Activated naive CD8-positive, alpha-beta T cell treated with anti-CD3 and anti-CD28 coated beads, Interleukin-2, amount 10 ng/mL, durations not matched to agents 7 days and 5 days (primary cell): ENCODE data around the gene SMURF1. TPM values are rescaled to one million over a fixed set of nuclear protein-coding genes. Genes with fewer than 3 reads are reported as not detected.
A peak's percentile ranks its signal among the peaks of the same experiment; 100 is the strongest.
"Not testable (repeated sequence)": the region's sequence is repeated elsewhere in the genome, so short reads cannot be mapped to it uniquely, and the experiment has no call there.

Source experiments
- ATAC-seq: fragments of 150-1000 bp; cut with Tn5 transposase; one replicate; pipeline ENCODE4 v1.10.0; 2021; ENCODE audit warnings: low read depth, moderate library complexity
- POLR2A ChIA-PET: fragments of 350-600 bp; sonication (Branson Sonifier 250); formaldehyde crosslinking; loops from one replicate; lab custom pipeline; 2021; ENCODE audit warnings: antibody characterized with exemption; lab: Charles Lee
- DNase-seq: peaks from one replicate; pipeline ENCODE4 v3.0.0; 2021
- H3K27ac Mint-ChIP-seq: one replicate; pipeline ENCODE4 v1.8.0; 2022; ENCODE audit warnings: mild to moderate bottlenecking, mixed read lengths
- H3K27me3 Mint-ChIP-seq: one replicate; pipeline ENCODE4 v1.8.0; 2022; ENCODE audit warnings: mild to moderate bottlenecking, moderate library complexity, mixed read lengths
- H3K36me3 Mint-ChIP-seq: one replicate; pipeline ENCODE4 v1.8.0; 2021; ENCODE audit warnings: mild to moderate bottlenecking, mixed read lengths
- H3K4me1 Mint-ChIP-seq: one replicate; pipeline ENCODE4 v1.8.0; 2021; ENCODE audit warnings: mixed read lengths
- H3K4me3 Mint-ChIP-seq: one replicate; pipeline ENCODE4 v1.8.0; 2022; ENCODE audit warnings: mild to moderate bottlenecking, moderate library complexity, mixed read lengths
- H3K9me3 Mint-ChIP-seq: one replicate; pipeline ENCODE4 v1.8.0; 2021; ENCODE audit warnings: mixed read lengths
- total RNA-seq, 2 experiments: library from RNA; stranded (reverse); gene quantifications; one replicate each; pipeline ENCODE4 v1.2.3, GENCODE V29; 2021

Gene SMURF1
- total RNA-seq, 2 experiments from 2014 or later: 15.1 to 16.2 TPM

- DNase-seq: no peak
- no peak for ATAC-seq
- Mint-ChIP-seq H3K4me3 (no peak overlapping the region), H3K27ac (no peak overlapping the region), H3K4me1 (peaks cover 9% of the 10 kb centered on the region), H3K27me3 (no peaks in the 10 kb centered on the region), H3K9me3 (no peaks in the 10 kb centered on the region), H3K36me3 (peaks cover 2% of the 10 kb centered on the region)
- POLR2A ChIA-PET: no interaction called here
Observed at GRCh38 chr7:99072126-99072525, 71.8 kb downstream of the SMURF1 start.

DNA sequence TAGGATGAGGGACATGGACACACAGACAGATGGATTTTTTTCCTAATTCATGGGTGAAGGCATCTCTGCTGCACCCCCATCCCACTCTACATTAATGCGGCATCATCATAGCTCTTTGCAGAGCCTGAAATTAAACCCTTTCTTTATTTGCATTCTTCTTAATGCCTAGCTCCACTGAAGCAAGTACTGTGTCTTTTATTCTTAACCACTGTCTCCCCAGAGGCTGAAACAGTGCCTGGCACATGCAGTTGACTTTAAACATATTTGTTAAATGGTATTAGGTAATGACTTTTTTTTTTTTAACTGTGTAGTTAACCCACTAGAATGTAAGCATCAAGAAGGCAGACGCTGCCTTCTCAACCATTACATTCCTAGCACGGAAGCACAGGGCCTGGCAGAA lies 73.5 kb downstream of the SMURF1 start:
- no peaks in the 10 kb centered on the region for H3K9me3 Mint-ChIP-seq
- H3K36me3 Mint-ChIP-seq: no peaks in the 10 kb centered on the region
- H3K27me3 Mint-ChIP-seq: no peaks in the 10 kb centered on the region
- POLR2A ChIA-PET: no interaction called here
- DNase-seq: no peak
- no peak overlapping the region for H3K4me3 Mint-ChIP-seq
- no peak for ATAC-seq
- no peak overlapping the region for H3K27ac Mint-ChIP-seq
- peaks cover 2% of the 10 kb centered on the region for H3K4me1 Mint-ChIP-seq

DNA sequence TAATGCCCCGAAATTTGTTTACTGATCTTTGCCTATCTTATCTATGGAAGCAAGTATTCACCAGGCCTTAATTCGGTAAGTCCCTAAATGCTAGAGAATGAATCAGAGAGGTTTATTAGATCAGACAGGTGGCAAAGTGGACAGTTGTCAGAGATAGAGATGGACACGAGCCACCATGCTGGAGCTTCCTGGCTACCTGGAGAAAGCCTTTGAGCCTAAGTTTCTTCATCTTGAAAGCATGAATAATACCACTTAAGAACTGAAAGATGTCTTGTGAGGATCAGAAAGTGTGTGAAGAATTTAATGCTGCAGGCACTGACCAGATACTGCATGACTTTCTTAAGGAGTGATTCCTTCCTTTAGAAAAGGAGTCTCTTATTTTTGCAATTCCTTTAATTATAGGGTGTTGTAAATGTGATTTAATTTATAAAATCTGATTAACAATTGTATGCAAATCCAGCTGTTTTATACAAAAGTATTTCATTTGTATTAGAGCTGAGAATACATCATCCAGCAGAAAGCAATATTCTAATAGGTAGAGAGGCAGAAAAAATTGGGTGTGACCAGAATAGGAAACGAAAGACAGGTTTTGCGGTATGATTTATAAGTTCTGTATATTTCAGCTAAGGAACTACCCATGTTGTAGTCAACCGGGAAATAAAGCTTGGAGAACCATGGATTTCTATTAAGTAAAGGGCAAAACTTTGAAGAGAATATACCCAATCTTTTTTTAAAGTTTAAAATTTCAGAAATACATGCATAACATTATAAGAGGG lies 82.7 kb downstream of the SMURF1 start:
- H3K36me3 Mint-ChIP-seq: peaks cover 5% of the 10 kb centered on the region
- H3K4me3 Mint-ChIP-seq: no peak overlapping the region
- H3K4me1 Mint-ChIP-seq: no peaks in the 10 kb centered on the region
- H3K9me3 Mint-ChIP-seq: no peaks in the 10 kb centered on the region
- POLR2A ChIA-PET: no interaction called here
- peak overlapping the region; percentile 33 for H3K27ac Mint-ChIP-seq
- no peak for ATAC-seq
- H3K27me3 Mint-ChIP-seq: no peaks in the 10 kb centered on the region
- DNase-seq: no peak

- Mint-ChIP-seq H3K27me3 (no peaks in the 10 kb centered on the region), H3K36me3 (peaks cover 19% of the 10 kb centered on the region), H3K27ac (no peak overlapping the region), H3K4me3 (no peak overlapping the region), H3K9me3 (no peaks in the 10 kb centered on the region), H3K4me1 (no peaks in the 10 kb centered on the region)
- DNase-seq: no peak
- POLR2A ChIA-PET: no interaction called here
- ATAC-seq: no peak
Observed at GRCh38 chr7:99054781-99055180, 89.1 kb downstream of the SMURF1 start.

- Mint-ChIP-seq H3K27ac (peak overlapping the region; percentile 21), H3K36me3 (peaks cover 21% of the 10 kb centered on the region), H3K4me1 (no peaks in the 10 kb centered on the region), H3K4me3 (no peak overlapping the region), H3K27me3 (no peaks in the 10 kb centered on the region), H3K9me3 (no peaks in the 10 kb centered on the region)
- POLR2A ChIA-PET: no interaction called here
- ATAC-seq (no peak), DNase-seq (no peak)
Observed at GRCh38 chr7:99050971-99051370, 92.9 kb downstream of the SMURF1 start.

DNA sequence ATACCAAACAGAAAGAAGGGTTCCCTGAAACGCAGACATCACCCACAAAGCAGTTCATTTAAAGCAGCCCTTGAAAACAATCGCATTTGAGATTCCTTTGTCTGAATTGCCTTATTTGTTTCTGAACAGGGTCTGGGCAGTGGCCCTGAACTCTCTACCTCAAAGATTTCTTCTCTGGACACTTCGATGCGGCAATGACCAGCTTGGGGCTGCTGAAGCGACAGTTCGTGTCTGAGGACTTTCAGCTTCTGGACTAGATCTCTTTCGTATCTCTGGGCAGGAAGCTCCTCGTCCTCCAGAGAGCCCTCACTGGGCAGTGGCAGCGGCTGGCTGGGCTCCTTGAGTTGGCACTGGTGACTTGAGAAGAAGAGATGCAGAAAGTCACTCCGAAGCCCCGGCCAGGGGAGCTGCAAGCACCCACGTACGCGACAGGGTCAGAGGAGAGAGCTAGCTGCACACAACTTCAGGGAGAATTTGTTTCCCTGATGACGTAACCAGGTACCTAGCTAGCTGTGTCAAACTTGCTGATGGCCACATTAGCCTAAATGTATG lies 96.3 kb downstream of the SMURF1 start:
- no peaks in the 10 kb centered on the region for H3K27me3 Mint-ChIP-seq
- H3K27ac Mint-ChIP-seq: no peak overlapping the region
- POLR2A ChIA-PET: no interaction called here
- DNase-seq: no peak
- no peak overlapping the region for H3K4me3 Mint-ChIP-seq
- H3K9me3 Mint-ChIP-seq: no peaks in the 10 kb centered on the region
- H3K36me3 Mint-ChIP-seq: peaks cover 25% of the 10 kb centered on the region
- no peak for ATAC-seq
- no peaks in the 10 kb centered on the region for H3K4me1 Mint-ChIP-seq

DNA sequence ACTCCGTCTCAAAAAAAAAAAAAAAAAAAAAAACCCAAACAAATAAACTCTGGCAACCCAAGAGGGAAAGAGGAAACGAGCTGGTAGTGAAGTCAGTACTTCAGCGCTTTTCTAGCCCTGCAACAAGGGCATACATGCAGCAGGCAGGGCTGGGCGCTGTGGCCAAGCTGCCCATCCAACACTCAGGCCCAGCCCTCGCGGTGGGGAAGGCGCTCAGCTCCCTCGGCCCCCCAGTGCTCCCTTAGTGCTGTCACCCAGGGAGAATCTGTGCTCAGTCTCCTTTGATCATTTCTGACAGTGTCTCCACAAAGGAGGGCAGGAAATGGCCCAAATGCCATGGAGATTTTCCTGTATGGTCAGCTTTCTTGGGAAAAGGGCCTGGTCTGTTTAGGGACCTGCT lies 97.2 kb downstream of the SMURF1 start:
- DNase-seq (no peak), ATAC-seq (no peak)
- H3K27ac Mint-ChIP-seq: no peak overlapping the region
- no peaks in the 10 kb centered on the region for H3K9me3 Mint-ChIP-seq
- H3K4me1 Mint-ChIP-seq: no peaks in the 10 kb centered on the region
- POLR2A ChIA-PET: interaction anchor here (0.6 kb wide), 1 partner anchor 1719 kb away, joined by 3 read pairs; no protein-coding TSS in a partner anchor
- peaks cover 21% of the 10 kb centered on the region for H3K36me3 Mint-ChIP-seq
- H3K27me3 Mint-ChIP-seq: no peaks in the 10 kb centered on the region
- H3K4me3 Mint-ChIP-seq: no peak overlapping the region

DNA sequence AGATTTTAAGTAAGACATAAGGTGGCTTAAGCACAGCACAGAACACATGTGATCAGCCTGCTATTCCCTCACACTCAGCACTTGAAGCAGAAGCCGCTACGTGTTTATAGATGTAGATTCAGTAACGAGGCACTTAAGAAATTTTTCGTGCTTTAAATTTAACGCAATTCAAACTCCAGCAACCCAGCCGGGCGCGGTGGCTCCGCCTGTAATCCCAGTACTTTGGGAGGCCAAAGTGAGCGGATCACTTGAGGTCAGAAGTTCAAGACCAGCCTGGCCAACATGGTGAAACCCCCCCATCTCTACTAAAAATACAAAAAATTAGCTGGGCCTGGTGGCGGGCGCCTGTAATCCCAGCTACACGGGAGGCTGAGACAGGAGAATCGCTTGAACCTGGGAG lies 97.6 kb downstream of the SMURF1 start:
- not testable (repeated sequence) for H3K27ac Mint-ChIP-seq, H3K4me1 Mint-ChIP-seq, H3K4me3 Mint-ChIP-seq, H3K9me3 Mint-ChIP-seq, ATAC-seq, H3K27me3 Mint-ChIP-seq, DNase-seq
- POLR2A ChIA-PET: interaction anchor here (0.6 kb wide), 1 partner anchor 1720 kb away, joined by 3 read pairs; no protein-coding TSS in a partner anchor
- H3K36me3 Mint-ChIP-seq: peaks cover 17% of the 10 kb centered on the region

GRCh38 chr7:99044858-99045257 lies 99.0 kb downstream of the SMURF1 start:
- H3K4me3 Mint-ChIP-seq, H3K27ac Mint-ChIP-seq, POLR2A ChIA-PET, H3K27me3 Mint-ChIP-seq, H3K4me1 Mint-ChIP-seq, H3K9me3 Mint-ChIP-seq, DNase-seq, ATAC-seq: not testable (repeated sequence)
- H3K36me3 Mint-ChIP-seq: peaks cover 17% of the 10 kb centered on the region

GRCh38 chr7:99042957-99043356 lies 101.0 kb downstream of the SMURF1 start:
- Mint-ChIP-seq H3K27ac (no peak overlapping the region), H3K4me1 (no peaks in the 10 kb centered on the region), H3K9me3 (no peaks in the 10 kb centered on the region), H3K36me3 (peaks cover 17% of the 10 kb centered on the region), H3K4me3 (no peak overlapping the region), H3K27me3 (no peaks in the 10 kb centered on the region)
- DNase-seq (no peak), ATAC-seq (no peak)
- POLR2A ChIA-PET: no interaction called here

DNA sequence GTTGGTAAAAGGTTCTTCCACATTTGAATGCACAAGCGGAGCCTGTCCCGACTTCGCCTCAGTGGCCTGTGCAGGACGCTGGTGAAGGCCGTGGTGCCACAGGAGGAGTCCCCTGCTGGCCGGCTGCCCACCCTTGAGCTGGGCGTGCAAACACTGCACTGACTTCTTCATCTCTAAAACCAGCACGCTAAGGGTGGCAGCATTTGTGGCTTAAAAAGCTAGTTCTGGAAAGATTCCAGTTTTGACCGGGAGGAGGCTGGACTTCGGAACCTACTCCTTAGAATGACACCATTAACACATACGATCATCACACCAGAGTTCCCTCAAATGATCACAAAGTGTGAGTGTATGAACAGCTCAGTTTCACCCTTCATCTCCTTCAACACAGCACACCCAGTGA lies 102.4 kb downstream of the SMURF1 start:
- H3K27ac Mint-ChIP-seq: no peak overlapping the region
- ATAC-seq: no peak
- H3K27me3 Mint-ChIP-seq: no peaks in the 10 kb centered on the region
- no peaks in the 10 kb centered on the region for H3K9me3 Mint-ChIP-seq
- POLR2A ChIA-PET: no interaction called here
- DNase-seq: no peak
- no peak overlapping the region for H3K4me3 Mint-ChIP-seq
- H3K36me3 Mint-ChIP-seq: peaks cover 19% of the 10 kb centered on the region
- H3K4me1 Mint-ChIP-seq: no peaks in the 10 kb centered on the region

GRCh38 chr7:99040104-99040958 lies 103.6 kb downstream of the SMURF1 start:
- H3K9me3 Mint-ChIP-seq: no peaks in the 10 kb centered on the region
- no peak overlapping the region for H3K27ac Mint-ChIP-seq

GRCh38 chr7:99039384-99039891 lies 104.5 kb downstream of the SMURF1 start:
- ATAC-seq: no peak
- Mint-ChIP-seq H3K4me3 (no peak overlapping the region), H3K4me1 (no peaks in the 10 kb centered on the region), H3K36me3 (peaks cover 14% of the 10 kb centered on the region), H3K27ac (no peak overlapping the region), H3K9me3 (no peaks in the 10 kb centered on the region), H3K27me3 (no peaks in the 10 kb centered on the region)
- DNase-seq: no peak
- POLR2A ChIA-PET: interaction anchor here (0.6 kb wide), 1 partner anchor 391 kb away, joined by 3 read pairs; no protein-coding TSS in a partner anchor

More at GRCh38 chr7:99040104-99040958, 103.6 kb downstream of the SMURF1 start:
- Mint-ChIP-seq H3K36me3 (peaks cover 15% of the 10 kb centered on the region), H3K4me1 (no peaks in the 10 kb centered on the region), H3K27me3 (no peaks in the 10 kb centered on the region), H3K4me3 (no peak overlapping the region)
- no peak for ATAC-seq
- POLR2A ChIA-PET: no interaction called here
- peak; percentile 49 for DNase-seq
